SU-DHL-6 (cell line): ENCODE data around the gene CSNK1D.

Experiments
- CTCF ChIP-seq: fragments of 200-600 bp; sonication (generic); IDR thresholded peaks from one replicate; pipeline ENCODE4 v1.5.1; 2017; ENCODE audit warnings: antibody characterized with exemption, mild to moderate bottlenecking, low read length, moderate library complexity; ENCODE audit not compliant: insufficient read depth, poor library complexity, severe bottlenecking
- EZH2phosphoT487 ChIP-seq: fragments of 200-600 bp; sonication (generic), shearing (Covaris generic); conservative IDR thresholded peaks from 2 replicates; pipeline ENCODE4 v1.6.1; 2018; ENCODE audit warnings: mild to moderate bottlenecking, antibody characterized with exemption, low read length, moderate library complexity, mixed read lengths

- TF ChIP-seq CTCF (no peak), EZH2phosphoT487 (no peak)
These were observed at the start of gene CSNK1D for GRCh38 chr17:82273327-82274133.
